Body of pancreas (tissue), 4 donors: ENCODE measurements around the gene ANP32D.

ENCODE experiments used
- CTCF ChIP-seq, 7 experiments: fragments of 450-650 bp in 4 of 7; fragments of 200-600 bp in 3 of 7; sonication (generic) in 3 of 7; IDR thresholded peaks; one replicate each; pipeline ENCODE4 v1.5.1; 2016 to 2019; ENCODE audit warnings: antibody characterized with exemption in 7 of 7
- POLR2A ChIP-seq, 3 donors: fragments of 450-650 bp; IDR thresholded peaks; one replicate each; pipeline ENCODE4 v1.6.1; 2016; ENCODE audit warnings: antibody characterized with exemption in 3 of 3, mild to moderate bottlenecking in 2 of 3

- TF ChIP-seq CTCF (IDR thresholded peaks at IDR 0.05) = no peak
- no peak for TF ChIP-seq POLR2A (IDR thresholded peaks at IDR 0.05)
Observed at GRCh38 chr12:48482198-48482597, 9.8 kb downstream of the ANP32D start, which contains the start of gene C12orf54.
